Stimulated activated memory B cell treated with anti-CD40 and anti-IgM and Interleukin-4, amounts not matched to agents 10 μg/mL and 1 μg/mL and 100 μg/mL, for 72 hours (primary cell): ENCODE results near the gene KIR2DL4.
"Not testable (repeated sequence)": the region's sequence is repeated elsewhere in the genome, so short reads cannot be mapped to it uniquely, and the experiment has no call there.

Experiments used
- ATAC-seq: fragments of 150-1000 bp; cut with Tn5 transposase; 2 replicates; pipeline ENCODE4 v1.10.0; 2021
- H3K27ac Mint-ChIP-seq: one replicate; pipeline ENCODE4 v1.8.0; 2022; ENCODE audit warnings: mild to moderate bottlenecking, mixed read lengths
- H3K27me3 Mint-ChIP-seq: one replicate; pipeline ENCODE4 v1.8.0; 2022; ENCODE audit warnings: mixed read lengths
- H3K36me3 Mint-ChIP-seq: one replicate; pipeline ENCODE4 v1.8.0; 2022; ENCODE audit warnings: mixed read lengths
- H3K4me1 Mint-ChIP-seq: one replicate; pipeline ENCODE4 v1.8.0; 2022; ENCODE audit warnings: mixed read lengths
- H3K4me3 Mint-ChIP-seq: one replicate; pipeline ENCODE4 v1.8.0; 2022; ENCODE audit warnings: mild to moderate bottlenecking, moderate library complexity, mixed read lengths
- H3K9me3 Mint-ChIP-seq: one replicate; pipeline ENCODE4 v1.8.0; 2022; ENCODE audit warnings: mixed read lengths

KIR2DL4 gene

DNA sequence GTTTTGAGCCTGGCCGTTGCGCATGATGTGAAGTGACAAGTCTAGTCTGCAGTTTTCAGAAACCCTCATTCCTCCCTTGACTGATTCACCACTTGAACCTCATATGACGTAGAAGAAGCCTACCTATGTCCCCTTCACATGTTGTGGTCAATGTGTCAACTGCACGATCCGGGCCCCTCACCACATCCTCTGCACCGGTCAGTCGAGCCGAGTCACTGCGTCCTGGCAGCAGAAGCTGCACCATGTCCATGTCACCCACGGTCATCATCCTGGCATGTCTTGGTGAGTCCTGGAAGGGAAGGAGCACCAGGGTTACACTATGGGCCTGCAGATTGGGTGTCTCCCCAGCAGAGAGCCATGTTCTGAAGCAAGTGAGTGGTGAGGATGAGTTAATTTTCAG, at the start of gene KIR2DL4:
TSS of gene KIR2DL4 (plus strand) at position 201 of the 400 bp plus-strand sequence. CDS start at position 243, 42 bp downstream.
- Mint-ChIP-seq H3K4me3 (no peak within 1 kb of the TSS), H3K9me3 (peaks cover 12% of the 10 kb centered on the region), H3K4me1 (no peaks in the 10 kb centered on the region), H3K36me3 (no peaks in the 10 kb centered on the region), H3K27me3 (peaks cover 45% of the 10 kb centered on the region), H3K27ac (no peak within 1 kb of the TSS)
- ATAC-seq, result no peak

DNA sequence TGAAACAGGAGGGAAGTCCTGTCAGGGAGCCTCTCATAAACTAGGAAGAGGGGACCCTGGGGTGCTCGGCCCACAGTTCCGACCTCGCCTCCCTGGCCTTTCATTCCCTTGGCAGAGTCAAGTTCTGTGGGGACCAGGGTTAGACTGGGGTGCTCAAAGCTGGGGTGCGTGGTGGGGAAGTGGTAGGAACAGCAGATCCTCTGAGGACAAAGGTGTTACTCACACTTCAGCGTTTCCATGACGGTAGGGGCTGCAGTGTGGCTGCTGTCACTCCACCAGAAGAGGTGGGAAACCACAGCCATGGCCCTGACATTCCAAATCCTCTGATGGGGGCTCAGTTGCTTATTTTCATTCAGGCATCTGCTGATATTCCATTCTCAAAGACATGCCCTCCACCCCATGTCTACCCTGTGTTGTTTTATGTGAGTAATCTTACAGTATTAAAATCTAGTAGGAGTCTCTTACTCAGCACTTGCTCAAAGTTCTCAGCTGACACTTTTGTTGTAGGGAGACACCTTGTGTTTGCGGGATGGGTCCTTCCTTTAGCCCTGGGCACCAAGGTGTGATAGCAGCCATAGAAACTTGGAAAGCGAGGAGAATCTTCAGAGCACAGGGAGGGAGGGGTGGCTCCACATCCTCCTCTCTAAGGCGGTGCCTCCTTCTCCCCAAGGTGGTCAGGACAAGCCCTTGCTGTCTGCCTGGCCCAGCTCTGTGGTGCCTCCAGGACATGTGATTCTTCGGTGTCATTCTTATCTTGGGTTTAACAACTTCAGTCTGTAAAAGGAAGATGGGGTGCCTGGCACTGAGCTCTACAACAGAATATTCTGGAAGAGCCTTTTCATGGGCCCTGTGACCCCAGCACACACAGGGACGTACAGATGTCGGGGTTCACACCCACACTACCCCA, 47.0 kb upstream of the KIR2DL4 start:
- Mint-ChIP-seq H3K27me3 (peaks cover 25% of the 10 kb centered on the region), H3K9me3 (peaks cover 12% of the 10 kb centered on the region)
- H3K27ac Mint-ChIP-seq, ATAC-seq, H3K4me3 Mint-ChIP-seq, H3K4me1 Mint-ChIP-seq, H3K36me3 Mint-ChIP-seq: not testable (repeated sequence)

DNA sequence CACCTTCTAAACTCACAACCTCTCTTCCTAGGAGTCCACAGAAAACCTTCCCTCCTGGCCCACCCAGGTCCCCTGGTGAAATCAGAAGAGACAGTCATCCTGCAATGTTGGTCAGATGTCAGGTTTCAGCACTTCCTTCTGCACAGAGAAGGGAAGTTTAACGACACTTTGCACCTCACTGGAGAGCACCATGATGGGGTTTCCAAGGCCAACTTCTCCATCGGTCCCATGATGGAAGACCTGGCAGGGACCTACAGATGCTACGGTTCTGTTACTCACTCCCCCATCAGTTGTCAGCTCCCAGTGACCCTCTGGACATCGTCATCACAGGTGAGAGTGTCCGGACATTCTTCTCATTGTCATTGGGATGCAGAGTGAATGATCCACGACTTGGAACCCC, 44.8 kb upstream of the KIR2DL4 start:
- not testable (repeated sequence) for H3K4me1 Mint-ChIP-seq, H3K36me3 Mint-ChIP-seq, ATAC-seq, H3K27ac Mint-ChIP-seq, H3K4me3 Mint-ChIP-seq
- peaks cover 12% of the 10 kb centered on the region for H3K9me3 Mint-ChIP-seq
- H3K27me3 Mint-ChIP-seq, result peaks cover 15% of the 10 kb centered on the region

DNA sequence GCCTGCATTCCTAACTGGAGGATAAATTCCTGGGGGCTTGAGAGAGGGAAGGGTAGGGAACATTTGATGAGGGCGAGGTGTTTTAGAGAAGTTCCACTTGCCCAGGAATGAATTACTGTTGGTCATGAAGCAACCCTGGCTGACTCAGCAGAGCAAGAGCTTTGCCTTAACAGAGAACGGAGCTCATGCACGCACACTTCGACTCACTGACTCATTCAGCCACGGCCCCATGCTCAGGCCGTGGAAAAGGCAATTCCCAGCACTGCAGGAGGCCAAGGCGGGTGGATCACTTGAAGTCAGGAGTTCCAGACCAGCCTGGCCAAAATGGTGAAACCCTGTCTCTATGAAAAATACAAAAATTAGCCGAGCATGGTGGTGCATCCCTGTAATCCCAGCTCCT, 39.2 kb upstream of the KIR2DL4 start:
- H3K27ac Mint-ChIP-seq, H3K36me3 Mint-ChIP-seq, ATAC-seq, H3K4me1 Mint-ChIP-seq, H3K4me3 Mint-ChIP-seq: not testable (repeated sequence)
- Mint-ChIP-seq H3K9me3 (peaks cover 14% of the 10 kb centered on the region), H3K27me3 (peaks cover 12% of the 10 kb centered on the region)

DNA sequence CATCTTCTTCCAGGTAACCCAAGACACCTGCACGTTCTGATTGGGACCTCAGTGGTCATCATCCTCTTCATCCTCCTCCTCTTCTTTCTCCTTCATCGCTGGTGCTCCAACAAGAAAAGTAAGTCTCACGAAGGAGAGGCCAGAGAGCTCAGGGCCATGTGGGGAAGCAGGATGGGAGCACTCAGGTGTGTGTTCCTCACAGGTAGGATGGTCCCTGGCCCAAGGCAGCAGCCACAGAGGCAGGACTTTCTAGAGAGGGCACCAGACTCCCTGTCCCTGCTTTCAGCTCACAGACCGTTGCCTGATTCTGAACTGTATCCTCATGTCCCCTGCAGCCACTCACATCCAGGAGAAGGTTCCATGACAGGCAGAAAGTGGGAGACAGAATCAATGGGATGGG, 36.9 kb upstream of the KIR2DL4 start:
- not testable (repeated sequence) for ATAC-seq, H3K36me3 Mint-ChIP-seq, H3K4me1 Mint-ChIP-seq, H3K9me3 Mint-ChIP-seq, H3K4me3 Mint-ChIP-seq, H3K27ac Mint-ChIP-seq
- H3K27me3 Mint-ChIP-seq, result peaks cover 27% of the 10 kb centered on the region

DNA sequence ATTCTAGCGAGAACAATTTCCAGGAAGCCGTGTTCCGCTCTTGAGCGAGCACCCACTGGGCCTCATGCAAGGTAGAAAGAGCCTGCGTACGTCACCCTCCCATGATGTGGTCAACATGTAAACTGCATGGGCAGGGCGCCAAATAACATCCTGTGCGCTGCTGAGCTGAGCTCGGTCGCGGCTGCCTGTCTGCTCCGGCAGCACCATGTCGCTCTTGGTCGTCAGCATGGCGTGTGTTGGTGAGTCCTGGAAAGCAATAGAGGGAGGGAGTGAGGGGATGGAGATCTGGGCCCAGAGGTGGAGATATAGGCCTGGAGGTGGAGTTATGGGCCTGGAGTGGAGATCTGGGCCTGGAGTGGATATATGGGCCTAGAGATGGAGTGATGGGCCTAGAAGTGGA, 33.8 kb upstream of the KIR2DL4 start, which contains the start of gene KIR2DL1:
TSS of gene KIR2DL1 (plus strand) at position 148 of the 400 bp plus-strand sequence. CDS start at position 206, 58 bp downstream.
- H3K27ac Mint-ChIP-seq, H3K36me3 Mint-ChIP-seq, H3K9me3 Mint-ChIP-seq, H3K4me1 Mint-ChIP-seq, ATAC-seq, H3K4me3 Mint-ChIP-seq: not testable (repeated sequence)
- peaks cover 27% of the 10 kb centered on the region for H3K27me3 Mint-ChIP-seq

DNA sequence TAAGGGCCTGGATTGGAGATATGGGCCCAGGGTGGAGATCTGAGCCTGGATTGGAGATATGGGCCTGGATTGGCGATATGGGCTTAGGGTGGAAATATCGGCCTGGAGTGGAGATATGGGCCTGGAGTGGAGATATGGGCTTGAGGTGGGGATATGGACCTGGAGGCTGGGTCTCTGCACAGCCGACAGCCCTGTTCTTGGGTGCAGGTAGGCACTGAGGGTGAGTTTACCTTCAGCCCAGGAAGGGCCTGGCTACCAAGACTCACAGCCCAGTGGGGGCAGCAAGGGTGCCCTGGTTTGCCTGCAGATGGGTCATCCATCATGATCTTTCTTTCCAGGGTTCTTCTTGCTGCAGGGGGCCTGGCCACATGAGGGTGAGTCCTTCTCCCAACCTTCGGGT, 32.9 kb upstream of the KIR2DL4 start:
- not testable (repeated sequence) for H3K4me1 Mint-ChIP-seq, ATAC-seq, H3K27ac Mint-ChIP-seq, H3K36me3 Mint-ChIP-seq, H3K9me3 Mint-ChIP-seq, H3K4me3 Mint-ChIP-seq
- H3K27me3 Mint-ChIP-seq, result peaks cover 18% of the 10 kb centered on the region

DNA sequence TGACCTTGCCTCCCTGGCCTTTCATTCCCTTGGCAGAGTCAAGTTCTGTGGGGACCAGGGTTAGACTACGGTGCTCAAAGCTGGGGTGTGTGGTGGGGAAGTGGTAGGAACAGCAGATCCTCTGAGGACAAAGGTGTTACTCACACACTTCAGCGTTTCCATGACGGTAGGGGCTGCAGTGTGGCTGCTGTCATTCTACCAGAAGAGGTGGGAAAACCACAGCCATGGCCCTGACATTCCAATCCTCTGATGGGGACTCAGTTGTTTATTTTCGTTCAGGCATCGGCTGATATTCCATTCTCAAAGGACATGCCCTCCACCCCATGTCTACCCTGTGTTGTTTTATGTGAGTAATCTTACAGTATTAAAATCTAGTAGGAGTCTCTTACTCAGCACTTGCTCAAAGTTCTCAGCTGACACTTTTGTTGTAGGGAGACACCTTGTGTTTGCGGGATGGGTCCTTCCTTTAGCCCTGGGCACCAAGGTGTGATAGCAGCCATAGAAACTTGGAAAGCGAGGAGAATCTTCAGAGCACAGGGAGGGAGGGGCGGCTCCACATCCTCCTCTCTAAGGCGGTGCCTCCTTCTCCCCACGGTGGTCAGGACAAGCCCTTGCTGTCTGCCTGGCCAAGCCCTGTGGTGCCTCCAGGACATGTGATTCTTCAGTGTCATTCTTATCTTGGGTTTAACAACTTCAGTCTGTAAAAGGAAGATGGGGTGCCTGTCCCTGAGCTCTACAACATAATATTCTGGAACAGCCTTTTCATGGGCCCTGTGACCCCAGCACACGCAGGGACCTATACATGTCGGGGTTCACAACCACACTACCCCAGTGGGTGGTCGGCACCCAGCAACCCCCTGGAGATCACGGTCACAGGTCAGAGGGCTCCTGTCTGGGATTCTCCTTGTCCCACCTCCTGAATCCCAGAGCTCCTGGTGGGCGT, 32.1 kb upstream of the KIR2DL4 start:
- not testable (repeated sequence) for H3K4me1 Mint-ChIP-seq

DNA sequence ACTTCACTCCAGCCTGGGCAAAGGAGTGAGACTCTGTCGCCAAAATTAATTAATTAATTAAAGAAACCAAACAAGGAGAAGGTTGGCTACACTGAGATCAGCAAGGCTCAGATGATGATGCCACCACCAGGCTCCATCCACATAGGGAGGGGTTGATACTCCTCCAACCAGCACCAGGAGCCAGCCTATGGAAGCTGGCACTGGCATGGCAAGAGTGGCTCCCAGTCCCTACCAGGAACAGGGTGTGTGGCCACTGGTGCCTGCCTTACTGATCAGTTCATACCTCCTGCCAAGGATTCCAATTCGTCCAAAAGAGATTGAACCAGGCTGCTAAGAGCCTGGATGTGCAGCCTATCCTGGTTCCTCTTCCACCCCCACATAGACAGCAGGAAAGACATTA, 30.7 kb upstream of the KIR2DL4 start:
- ATAC-seq, H3K9me3 Mint-ChIP-seq, H3K36me3 Mint-ChIP-seq, H3K27ac Mint-ChIP-seq, H3K4me1 Mint-ChIP-seq, H3K4me3 Mint-ChIP-seq: not testable (repeated sequence)
- peaks cover 15% of the 10 kb centered on the region for H3K27me3 Mint-ChIP-seq

More for the DNA sequence above, 32.1 kb upstream of the KIR2DL4 start:
- ATAC-seq, H3K4me3 Mint-ChIP-seq, H3K27ac Mint-ChIP-seq, H3K9me3 Mint-ChIP-seq, H3K36me3 Mint-ChIP-seq: not testable (repeated sequence)
- peaks cover 15% of the 10 kb centered on the region for H3K27me3 Mint-ChIP-seq

DNA sequence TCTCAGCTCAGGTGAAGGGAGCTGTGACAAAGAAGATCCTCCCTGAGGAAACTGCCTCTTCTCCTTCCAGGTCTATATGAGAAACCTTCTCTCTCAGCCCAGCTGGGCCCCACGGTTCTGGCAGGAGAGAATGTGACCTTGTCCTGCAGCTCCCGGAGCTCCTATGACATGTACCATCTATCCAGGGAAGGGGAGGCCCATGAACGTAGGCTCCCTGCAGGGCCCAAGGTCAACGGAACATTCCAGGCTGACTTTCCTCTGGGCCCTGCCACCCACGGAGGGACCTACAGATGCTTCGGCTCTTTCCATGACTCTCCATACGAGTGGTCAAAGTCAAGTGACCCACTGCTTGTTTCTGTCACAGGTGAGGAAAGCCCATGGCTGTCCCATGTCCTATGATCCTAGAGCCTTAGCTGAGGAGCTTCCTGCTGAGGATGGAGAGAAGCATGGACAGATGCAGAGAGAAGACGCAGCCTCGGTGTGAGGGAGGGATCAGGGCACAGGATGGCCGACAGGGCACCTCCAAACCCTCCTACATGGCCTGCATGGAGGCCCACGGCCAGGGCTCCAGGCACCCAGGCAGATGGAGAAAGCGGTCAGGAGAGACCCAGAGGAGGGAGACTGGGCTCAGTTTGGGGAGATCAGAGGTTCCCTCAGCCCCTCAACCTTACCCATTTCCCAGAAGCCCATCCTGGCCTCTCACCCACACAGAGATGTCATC, 28.2 kb upstream of the KIR2DL4 start:
- not testable (repeated sequence) for H3K36me3 Mint-ChIP-seq, H3K9me3 Mint-ChIP-seq, H3K4me1 Mint-ChIP-seq, H3K27ac Mint-ChIP-seq, ATAC-seq, H3K27me3 Mint-ChIP-seq, H3K4me3 Mint-ChIP-seq

DNA sequence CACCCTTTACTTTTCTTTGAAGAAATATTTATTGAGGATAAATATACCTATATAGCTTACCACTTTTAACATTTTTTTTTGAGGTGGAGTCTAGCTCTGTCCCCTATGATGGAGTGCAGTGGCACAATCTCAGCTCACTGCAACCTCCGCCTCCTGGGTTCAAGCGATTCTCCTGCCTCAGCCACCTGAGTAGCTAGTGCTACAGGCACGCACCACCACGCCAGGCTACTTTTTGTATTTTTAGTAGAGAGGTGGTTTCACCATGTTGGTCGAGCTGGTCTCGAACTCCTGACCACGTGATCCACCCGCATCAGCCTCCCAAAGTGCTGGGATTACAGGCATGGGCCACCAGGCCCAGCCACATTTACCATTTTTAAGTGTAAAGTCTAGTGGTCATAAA, 27.6 kb upstream of the KIR2DL4 start:
- H3K36me3 Mint-ChIP-seq, H3K27me3 Mint-ChIP-seq, H3K4me3 Mint-ChIP-seq, H3K9me3 Mint-ChIP-seq, H3K27ac Mint-ChIP-seq, H3K4me1 Mint-ChIP-seq, ATAC-seq: not testable (repeated sequence)

DNA sequence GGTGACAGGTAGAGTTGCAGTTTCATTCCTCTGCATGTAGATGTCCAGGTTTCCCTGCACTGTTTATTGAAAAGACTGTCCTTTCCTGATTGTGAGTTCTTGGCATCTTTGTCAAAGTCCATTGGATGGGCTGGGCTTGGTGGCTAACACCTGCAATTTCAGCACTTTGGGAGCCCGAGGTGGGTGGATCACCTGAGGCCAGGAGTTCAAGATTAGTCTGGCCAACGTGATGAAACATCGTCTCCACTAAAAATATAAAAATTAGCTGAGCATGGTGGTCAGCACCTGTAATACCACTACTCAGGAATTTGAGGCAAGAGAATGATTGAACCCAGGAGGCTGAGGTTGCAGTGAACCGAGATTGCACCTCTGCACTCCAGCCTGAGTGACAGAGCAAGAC, 25.6 kb upstream of the KIR2DL4 start:
- not testable (repeated sequence) for H3K4me1 Mint-ChIP-seq, H3K27ac Mint-ChIP-seq, H3K4me3 Mint-ChIP-seq, ATAC-seq, H3K9me3 Mint-ChIP-seq, H3K36me3 Mint-ChIP-seq
- peaks cover 16% of the 10 kb centered on the region for H3K27me3 Mint-ChIP-seq

DNA sequence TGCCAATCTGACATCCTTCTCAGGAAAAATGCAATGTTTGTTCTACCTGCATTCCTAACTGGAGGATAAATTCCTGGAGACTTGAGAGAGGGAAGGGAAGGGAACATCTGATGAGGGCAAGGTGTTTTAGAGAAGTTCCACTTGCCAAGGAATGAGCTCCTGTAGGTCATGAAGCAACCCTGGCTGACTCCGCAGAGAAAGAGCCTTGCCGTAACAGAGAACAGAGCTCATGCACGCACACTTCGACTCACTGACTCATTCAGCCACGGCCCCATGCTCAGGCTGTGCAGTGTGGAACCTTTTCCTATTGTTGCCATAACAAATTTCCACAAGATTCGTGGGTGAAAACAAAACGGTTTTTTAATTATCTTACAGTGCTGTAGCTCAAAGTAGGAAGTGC, 24.5 kb upstream of the KIR2DL4 start:
- not testable (repeated sequence) for ATAC-seq, H3K9me3 Mint-ChIP-seq, H3K4me3 Mint-ChIP-seq, H3K4me1 Mint-ChIP-seq, H3K36me3 Mint-ChIP-seq, H3K27ac Mint-ChIP-seq
- peaks cover 26% of the 10 kb centered on the region for H3K27me3 Mint-ChIP-seq

DNA sequence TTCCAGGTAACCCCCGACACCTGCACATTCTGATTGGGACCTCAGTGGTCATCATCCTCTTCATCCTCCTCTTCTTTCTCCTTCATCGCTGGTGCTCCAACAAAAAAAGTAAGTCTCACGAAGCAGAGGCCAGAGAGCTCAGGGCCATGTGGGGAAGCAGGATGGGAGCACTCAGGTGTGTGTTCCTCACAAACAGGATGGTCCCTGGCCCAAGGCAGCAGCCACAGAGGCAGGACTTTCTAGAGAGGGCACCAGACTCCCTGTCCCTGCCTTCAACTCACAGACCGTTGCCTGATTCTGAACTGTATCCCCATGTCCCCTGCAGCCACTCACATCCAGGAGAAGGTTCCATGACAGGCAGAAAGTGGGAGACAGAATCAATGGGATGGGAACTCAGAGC, 20.5 kb upstream of the KIR2DL4 start:
- H3K36me3 Mint-ChIP-seq, ATAC-seq, H3K4me3 Mint-ChIP-seq, H3K27ac Mint-ChIP-seq, H3K9me3 Mint-ChIP-seq, H3K4me1 Mint-ChIP-seq: not testable (repeated sequence)
- H3K27me3 Mint-ChIP-seq, result peaks cover 49% of the 10 kb centered on the region
